Measurements from ENCODE around the gene RFX7. TPM values are rescaled to one million over a fixed set of nuclear protein-coding genes. Genes with fewer than 3 reads are reported as not detected.
"Not testable (repeated sequence)": the region's sequence is repeated elsewhere in the genome, so short reads cannot be mapped to it uniquely, and the experiment has no call there.

Gene RFX7
- total RNA-seq, 4 donors from 2014 or later, result 9.6 to 20.6 (median 16.2) TPM

- Histone ChIP-seq H3K4me3 (no peak overlapping the region), H3K36me3 (no peaks in the 10 kb centered on the region), H3K4me1 (peaks cover 0 to 12% (median 3%) of the 10 kb centered on the region in 4 donors), H3K9me3 (no peaks in the 10 kb centered on the region), H3K27ac (peak overlapping the region in 2 of 4 donors; percentile 38 to 70), H3K27me3 (no peaks in the 10 kb centered on the region)
- DNase-seq, result no peak
- no peak for TF ChIP-seq POLR2A (IDR thresholded peaks at IDR 0.05)
- no peak for TF ChIP-seq CTCF (IDR thresholded peaks at IDR 0.05)
Observed at GRCh38 chr15:56208641-56209155, 35.0 kb downstream of the RFX7 start.

GRCh38 chr15:56208185-56208584 lies 35.5 kb downstream of the RFX7 start:
- no peak overlapping the region for H3K4me3 ChIP-seq
- TF ChIP-seq POLR2A (IDR thresholded peaks at IDR 0.05), result no peak
- no peak for TF ChIP-seq CTCF (IDR thresholded peaks at IDR 0.05)
- H3K36me3 ChIP-seq, result no peaks in the 10 kb centered on the region
- H3K4me1 ChIP-seq, result peaks cover 0 to 12% (median 3%) of the 10 kb centered on the region in 4 donors
- H3K27ac ChIP-seq, result peak overlapping the region in 3 of 4 donors; percentile 0 to 70 (median 38)
- no peaks in the 10 kb centered on the region for H3K27me3 ChIP-seq
- no peak for DNase-seq
- H3K9me3 ChIP-seq, result no peaks in the 10 kb centered on the region

- Histone ChIP-seq H3K4me3 (no peak overlapping the region), H3K27me3 (no peaks in the 10 kb centered on the region), H3K36me3 (no peaks in the 10 kb centered on the region), H3K9me3 (no peaks in the 10 kb centered on the region), H3K27ac (peak overlapping the region in 2 of 4 donors; percentile 38 to 70), H3K4me1 (peaks cover 0 to 12% (median 3%) of the 10 kb centered on the region in 4 donors)
- TF ChIP-seq POLR2A (IDR thresholded peaks at IDR 0.05) (no peak), CTCF (IDR thresholded peaks at IDR 0.05) (no peak)
- peak in 1 of 3 donors; percentile 39 for DNase-seq
Observed at GRCh38 chr15:56207711-56208110, 36.0 kb downstream of the RFX7 start.

- TF ChIP-seq POLR2A (IDR thresholded peaks at IDR 0.05), result no peak
- no peak for TF ChIP-seq CTCF (IDR thresholded peaks at IDR 0.05)
- no peak overlapping the region for H3K4me3 ChIP-seq
- H3K4me1 ChIP-seq, result peaks cover 0 to 12% (median 3%) of the 10 kb centered on the region in 4 donors
- no peaks in the 10 kb centered on the region for H3K36me3 ChIP-seq
- DNase-seq, result no peak
- no peaks in the 10 kb centered on the region for H3K27me3 ChIP-seq
- no peaks in the 10 kb centered on the region for H3K9me3 ChIP-seq
- peak overlapping the region in 2 of 4 donors; percentile 38 to 70 for H3K27ac ChIP-seq
Observed at GRCh38 chr15:56207092-56207491, 36.6 kb downstream of the RFX7 start.

- no peak overlapping the region for H3K27ac ChIP-seq
- no peak overlapping the region for H3K4me3 ChIP-seq
- TF ChIP-seq CTCF (IDR thresholded peaks at IDR 0.05), result no peak
- no peak for TF ChIP-seq POLR2A (IDR thresholded peaks at IDR 0.05)
- H3K4me1 ChIP-seq, result peaks cover 0 to 12% (median 3%) of the 10 kb centered on the region in 4 donors
- no peak for DNase-seq
- no peaks in the 10 kb centered on the region for H3K9me3 ChIP-seq
- H3K36me3 ChIP-seq, result no peaks in the 10 kb centered on the region
- no peaks in the 10 kb centered on the region for H3K27me3 ChIP-seq
Observed at GRCh38 chr15:56205061-56205876, 38.4 kb downstream of the RFX7 start.

- H3K36me3 ChIP-seq, H3K27ac ChIP-seq, H3K4me3 ChIP-seq, H3K27me3 ChIP-seq, DNase-seq, H3K9me3 ChIP-seq: not testable (repeated sequence)
- H3K4me1 ChIP-seq, result peaks cover 0 to 12% (median 3%) of the 10 kb centered on the region in 4 donors
Observed at GRCh38 chr15:56203312-56203922, 40.3 kb downstream of the RFX7 start.

Measured in Peyer's patch (tissue), 4 donors.